Neuronal stem cell (in vitro differentiated cells): Measurements from ENCODE around the gene MACF1.

ENCODE experiments used
- DNase-seq: peaks from one replicate; pipeline ENCODE4 v3.0.0-alpha.2; 2013; ENCODE audit warnings: low spot score
- H2AFZ ChIP-seq: one replicate; pipeline ENCODE4 v1.6.1; 2013; ENCODE audit warnings: mild to moderate bottlenecking, low read length, inconsistent platforms
- H2AK5ac ChIP-seq: 2 replicates; pipeline ENCODE4 v1.6.1; 2013; ENCODE audit warnings: low read depth, mild to moderate bottlenecking, inconsistent platforms, low read length, moderate library complexity, mixed read lengths
- H2BK120ac ChIP-seq: 2 replicates; pipeline ENCODE4 v1.6.1; 2013; ENCODE audit warnings: low read depth, mild to moderate bottlenecking, inconsistent platforms, low read length, moderate library complexity, mixed read lengths
- H2BK12ac ChIP-seq: one replicate; pipeline ENCODE4 v1.6.1; 2013; ENCODE audit warnings: low read length, inconsistent platforms
- H2BK15ac ChIP-seq: 2 replicates; pipeline ENCODE4 v1.6.1; 2013; ENCODE audit warnings: mild to moderate bottlenecking, low read length, inconsistent platforms, mixed read lengths
- H2BK5ac ChIP-seq: one replicate; pipeline ENCODE4 v1.6.1; 2013; ENCODE audit warnings: inconsistent platforms, mild to moderate bottlenecking, low read length, moderate library complexity
- H3K14ac ChIP-seq: one replicate; pipeline ENCODE4 v1.6.1; 2013; ENCODE audit warnings: low read length, inconsistent platforms
- H3K18ac ChIP-seq: 2 replicates; pipeline ENCODE4 v1.6.1; 2013; ENCODE audit warnings: low read length, inconsistent platforms
- H3K23ac ChIP-seq: 2 replicates; pipeline ENCODE4 v1.6.1; 2013; ENCODE audit warnings: low read depth, mild to moderate bottlenecking, mixed read lengths, low read length, inconsistent platforms; ENCODE audit not compliant: poor library complexity
- H3K27ac ChIP-seq: replicated peaks from 3 replicates; pipeline ENCODE4 v1.5.1; 2013; ENCODE audit warnings: low read length, inconsistent platforms
- H3K27me3 ChIP-seq, 3 experiments: 2 replicates each; pipeline ENCODE4 v1.6.1; 2013; ENCODE audit warnings: low read length in 3 of 3, mild to moderate bottlenecking in 2 of 3, inconsistent platforms in 1 of 3, low read depth in 1 of 3, mixed read lengths in 1 of 3, moderate library complexity in 1 of 3; ENCODE audit not compliant: control insufficient read depth in 3 of 3, insufficient read depth in 3 of 3
- H3K36me3 ChIP-seq, 2 donors: replicated peaks in 1 of 2; 2 replicates each; pipeline ENCODE4 v1.6.1; 2013; ENCODE audit warnings: low read length in 2 of 2; ENCODE audit not compliant: control insufficient read depth in 2 of 2, insufficient read depth in 2 of 2
- H3K4ac ChIP-seq: 2 replicates; pipeline ENCODE4 v1.6.1; 2013; ENCODE audit warnings: inconsistent platforms, mild to moderate bottlenecking, low read length, moderate library complexity
- H3K4me1 ChIP-seq, 2 donors: 1 replicate in 1 of 2; 2 replicates in 1 of 2; pipeline ENCODE4 v1.6.1; 2013; ENCODE audit warnings: low read length in 2 of 2, low read depth in 1 of 2; ENCODE audit not compliant: control insufficient read depth in 2 of 2, insufficient read depth in 1 of 2
- H3K4me2 ChIP-seq: one replicate; pipeline ENCODE4 v1.6.1; 2013; ENCODE audit warnings: mild to moderate bottlenecking, low read length, inconsistent platforms; ENCODE audit not compliant: insufficient read depth, poor library complexity, severe bottlenecking
- H3K4me3 ChIP-seq, 2 donors: 2 replicates each; pipeline ENCODE4 v1.5.1; 2013; ENCODE audit warnings: low read length in 2 of 2, mild to moderate bottlenecking in 2 of 2, inconsistent platforms in 1 of 2, moderate library complexity in 1 of 2
- H3K79me1 ChIP-seq: one replicate; pipeline ENCODE4 v1.6.1; 2013; ENCODE audit warnings: low read depth, mild to moderate bottlenecking, inconsistent platforms, low read length, moderate library complexity
- H3K9ac ChIP-seq: one replicate; pipeline ENCODE4 v1.6.1; 2013; ENCODE audit warnings: mild to moderate bottlenecking, low read depth, low read length, inconsistent platforms; ENCODE audit not compliant: poor library complexity
- H3K9me3 ChIP-seq, 2 donors: replicated peaks in 1 of 2; 2 replicates each; pipeline versions ENCODE3 to v1.6.1; 2013; ENCODE audit warnings: low read length in 2 of 2, mild to moderate bottlenecking in 2 of 2, inconsistent platforms in 1 of 2, low read depth in 1 of 2, mixed read lengths in 1 of 2, moderate library complexity in 1 of 2; ENCODE audit not compliant: control insufficient read depth in 2 of 2, insufficient read depth in 1 of 2
- H4K8ac ChIP-seq: one replicate; pipeline ENCODE4 v1.6.1; 2013; ENCODE audit warnings: low read depth, mild to moderate bottlenecking, inconsistent platforms, low read length, moderate library complexity
- H4K91ac ChIP-seq: one replicate; pipeline ENCODE4 v1.6.1; 2013; ENCODE audit warnings: low read length, low read depth, mild to moderate bottlenecking, inconsistent platforms; ENCODE audit not compliant: poor library complexity
- WGBS, 2 donors: extraction: QIAGEN DNeasy Blood & Tissue Kit; methylation state at CpG; one replicate each; pipeline ENCODE4 v1.1.7; 2013; ENCODE audit warnings: missing lambda C conversion rate in 2 of 2, mixed read lengths in 1 of 2; ENCODE audit not compliant: insufficient read length in 2 of 2, insufficient replicate concordance in 1 of 2; ENCODE audit errors: extremely low coverage in 2 of 2; 5-methylcytosine and 5-hydroxymethylcytosine counted together

Gene MACF1

DNA sequence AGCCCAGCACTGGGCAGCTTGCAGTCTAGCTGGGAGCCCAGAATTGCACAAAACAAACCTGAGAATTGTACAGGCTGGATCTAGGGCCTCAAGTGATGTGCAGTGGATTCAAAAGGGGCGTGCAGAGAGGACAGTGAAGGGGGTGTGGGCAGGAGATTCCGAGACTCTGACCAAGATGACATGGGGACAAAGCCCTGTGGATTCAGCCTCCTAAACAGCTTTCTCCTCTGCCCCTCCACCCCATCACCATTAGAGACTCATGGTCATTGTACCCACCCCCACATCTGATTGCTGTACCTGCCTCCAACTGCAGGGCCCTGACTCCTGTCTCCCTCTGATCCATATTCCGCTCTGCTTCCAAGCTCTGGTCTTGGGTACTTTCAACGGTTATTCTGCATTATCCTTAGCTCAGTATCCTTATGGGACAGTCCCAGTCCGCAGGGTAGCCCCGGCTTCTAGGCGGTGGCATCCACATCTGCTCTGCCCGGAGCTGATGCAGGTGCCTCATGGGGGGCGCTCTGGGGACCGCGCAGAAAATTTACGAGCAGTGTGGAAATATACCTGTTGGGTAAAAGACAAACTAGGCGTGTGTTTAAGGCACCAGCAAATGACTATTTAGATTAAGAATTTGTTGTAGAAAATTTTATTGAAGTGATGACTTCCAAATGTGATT is 285.2 kb downstream of the MACF1 start:
- Histone ChIP-seq H3K36me3 (peaks cover 14 to 37% of the 10 kb centered on the region in 2 donors), H3K9me3 (no peaks in the 10 kb centered on the region), H3K27me3 (peaks cover 24 to 51% (median 42%) of the 10 kb centered on the region in 3 experiments), H2BK12ac (no peak overlapping the region), H3K9ac (no peak overlapping the region), H2BK120ac (no peak overlapping the region), H2AFZ (no peak overlapping the region), H4K91ac (no peak overlapping the region), H3K18ac (no peak overlapping the region), H3K14ac (no peak overlapping the region), H4K8ac (no peak overlapping the region), H2AK5ac (no peak overlapping the region), H2BK5ac (no peak overlapping the region), H3K4ac (no peak overlapping the region), H3K27ac (no peak overlapping the region), H3K4me3 (no peak overlapping the region), H3K79me1 (no peaks in the 10 kb centered on the region), H3K23ac (no peak overlapping the region), H2BK15ac (no peak overlapping the region), H3K4me1 (no peaks in the 10 kb centered on the region), H3K4me2 (no peak overlapping the region)
- WGBS, 2 donors = no CpG with 5 or more reads among the region's 13 CpGs
- no peak for DNase-seq

DNA sequence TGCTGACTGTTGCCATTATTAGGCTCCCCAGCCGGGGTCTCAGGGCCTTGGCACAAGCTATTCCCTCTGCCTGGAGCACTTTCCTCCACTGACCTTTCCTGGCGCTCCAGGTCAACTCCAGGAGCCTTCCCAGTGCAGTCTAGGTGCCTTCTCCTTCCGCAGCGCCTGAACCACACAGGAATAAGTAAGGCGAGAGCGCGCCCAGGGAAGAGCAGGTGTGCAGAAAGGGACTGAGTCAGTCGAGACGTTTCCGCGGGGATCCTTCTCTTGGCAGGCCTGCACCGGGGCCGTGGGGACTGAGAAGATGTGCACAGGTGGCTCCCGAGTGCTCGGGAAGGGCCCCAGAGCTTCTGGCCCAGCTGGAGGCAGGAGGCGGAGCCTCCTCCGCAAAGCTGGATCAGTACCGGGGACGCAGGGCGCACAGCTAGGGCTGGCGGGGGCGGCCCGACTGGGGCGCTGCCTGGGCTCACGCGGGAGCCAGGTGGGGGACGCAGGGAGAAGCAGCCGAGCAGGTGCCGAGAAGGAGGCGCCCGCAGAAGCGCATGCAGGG is 286.2 kb downstream of the MACF1 start:
- DNase-seq = no peak
- WGBS, 2 donors = no CpG with 5 or more reads among the region's 32 CpGs
- H3K27me3 ChIP-seq = peaks cover 24 to 51% (median 42%) of the 10 kb centered on the region in 3 experiments

GRCh38 chr1:39491146-39491921 is 286.8 kb downstream of the MACF1 start, which contains the start of gene BMP8A:
TSS of gene BMP8A (plus strand) at chr1:39491636. CDS start at chr1:39491992, 356 bp downstream.
- H3K36me3 ChIP-seq = peaks cover 4 to 21% of the 10 kb centered on the region in 2 donors
- H3K79me1 ChIP-seq = no peaks in the 10 kb centered on the region
- H3K9ac ChIP-seq = peak within 1 kb of the TSS; percentile 70
- peak within 1 kb of the TSS; percentile 94 for H3K14ac ChIP-seq
- H3K4me3 ChIP-seq = peak within 1 kb of the TSS; percentile 42 to 79
- no peak within 1 kb of the TSS for H2BK15ac ChIP-seq
- peak within 1 kb of the TSS; percentile 22 for H2BK12ac ChIP-seq
- H4K91ac ChIP-seq = no peak within 1 kb of the TSS
- H2AK5ac ChIP-seq = no peak within 1 kb of the TSS
- H2BK5ac ChIP-seq = no peak within 1 kb of the TSS
- peak within 1 kb of the TSS; percentile 86 for H3K4me2 ChIP-seq
- H4K8ac ChIP-seq = no peak within 1 kb of the TSS
- H3K4ac ChIP-seq = no peak within 1 kb of the TSS
- H2AFZ ChIP-seq = peak within 1 kb of the TSS; percentile 96
- H3K18ac ChIP-seq = peak within 1 kb of the TSS; percentile 84
- peaks cover 24 to 51% (median 42%) of the 10 kb centered on the region in 3 experiments for H3K27me3 ChIP-seq
- H2BK120ac ChIP-seq = peak within 1 kb of the TSS; percentile 30
- no CpG with 5 or more reads among the region's 112 CpGs for WGBS, 2 donors
- peak within 1 kb of the TSS; percentile 91 for H3K23ac ChIP-seq
- peak; percentile 51 for DNase-seq
- no peaks in the 10 kb centered on the region for H3K4me1 ChIP-seq
- H3K27ac ChIP-seq = no peak within 1 kb of the TSS
- H3K9me3 ChIP-seq = no peaks in the 10 kb centered on the region

More for the DNA sequence above, 286.2 kb downstream of the MACF1 start:
- peaks cover 4 to 27% of the 10 kb centered on the region in 2 donors for H3K36me3 ChIP-seq
- H2BK5ac ChIP-seq = no peak overlapping the region
- peak overlapping the region; percentile 86 for H3K4me2 ChIP-seq
- H3K27ac ChIP-seq = no peak overlapping the region
- no peaks in the 10 kb centered on the region for H3K4me1 ChIP-seq
- H2AK5ac ChIP-seq = no peak overlapping the region
- no peak overlapping the region for H2BK12ac ChIP-seq
- no peaks in the 10 kb centered on the region for H3K9me3 ChIP-seq
- H3K9ac ChIP-seq = no peak overlapping the region
- H3K4me3 ChIP-seq = peak overlapping the region in 1 of 2 donors; percentile 79
- no peak overlapping the region for H2BK15ac ChIP-seq
- no peak overlapping the region for H3K4ac ChIP-seq
- no peak overlapping the region for H4K8ac ChIP-seq
- peak overlapping the region; percentile 94 for H3K14ac ChIP-seq
- peak overlapping the region; percentile 30 for H2BK120ac ChIP-seq
- no peaks in the 10 kb centered on the region for H3K79me1 ChIP-seq
- H3K23ac ChIP-seq = peak overlapping the region; percentile 91
- H3K18ac ChIP-seq = peak overlapping the region; percentile 84
- no peak overlapping the region for H4K91ac ChIP-seq
- peak overlapping the region; percentile 96 for H2AFZ ChIP-seq
